IMR-90 (cell line): ENCODE measurements around the gene PRUNE2. TPM values are rescaled to one million over a fixed set of nuclear protein-coding genes. Genes with fewer than 3 reads are reported as not detected.

Source experiments
- ATAC-seq: fragments of 200-7000 bp; cut with Tn5 transposase; 2 replicates; pipeline ENCODE4 v1.9.1; 2020; ENCODE audit warnings: low read depth, mild to moderate bottlenecking, moderate library complexity
- BruUV-seq: library from RNA; stranded (reverse); fragments of 400-500 nt; replicated peaks from 2 replicates; lab custom pipeline; 2021; lab: Mats Ljungman, UMichigan
- CTCF ChIA-PET: fragments of 300-600 bp; formaldehyde crosslinking; extraction: SDS; loops from one replicate; lab custom pipeline; 2021; ENCODE audit warnings: antibody characterized with exemption; lab: Yijun Ruan, JAX
- POLR2A ChIA-PET: fragments of 300-600 bp; sonication (Branson Sonifier 250); formaldehyde crosslinking; loops from one replicate; lab custom pipeline; 2022; ENCODE audit warnings: antibody characterized with exemption; ENCODE audit not compliant: unreplicated experiment; lab: Charles Lee
- DNase-seq: peaks from one replicate; pipeline ENCODE4 v3.0.0; 2013
- H2AFZ ChIP-seq: replicated peaks from 2 replicates; pipeline ENCODE3; 2013; ENCODE audit warnings: low read length, mild to moderate bottlenecking; ENCODE audit not compliant: poor library complexity
- H2AK5ac ChIP-seq: 2 replicates; pipeline ENCODE4 v1.6.1; 2013; ENCODE audit warnings: low read depth, low read length, inconsistent platforms
- H2AK9ac ChIP-seq: replicated peaks from 2 replicates; pipeline ENCODE3; 2013; ENCODE audit warnings: mild to moderate bottlenecking, low read depth, low read length, moderate library complexity; ENCODE audit not compliant: poor library complexity
- H2BK120ac ChIP-seq: 2 replicates; pipeline ENCODE4 v1.6.1; 2013; ENCODE audit warnings: low read depth, low read length, inconsistent platforms
- H2BK15ac ChIP-seq: 3 replicates; pipeline ENCODE4 v1.6.1; 2013; ENCODE audit warnings: low read depth, low read length, inconsistent platforms
- H2BK20ac ChIP-seq: 2 replicates; pipeline ENCODE4 v1.6.1; 2013; ENCODE audit warnings: low read depth, mild to moderate bottlenecking, inconsistent platforms, low read length, moderate library complexity
- H2BK5ac ChIP-seq: 2 replicates; pipeline ENCODE4 v1.6.1; 2013; ENCODE audit warnings: mild to moderate bottlenecking, low read depth, low read length, inconsistent platforms; ENCODE audit not compliant: poor library complexity, severe bottlenecking
- H3K14ac ChIP-seq: replicated peaks from 2 replicates; pipeline ENCODE4 v1.6.1; 2013; ENCODE audit warnings: low read depth, low read length, inconsistent platforms
- H3K18ac ChIP-seq: 2 replicates; pipeline ENCODE4 v1.6.1; 2013; ENCODE audit warnings: low read depth, low read length, control low read depth
- H3K23ac ChIP-seq: 2 replicates; pipeline ENCODE4 v1.6.1; 2013; ENCODE audit warnings: low read depth, low read length, inconsistent platforms
- H3K27ac ChIP-seq: 2 replicates; pipeline ENCODE4 v1.5.1; 2013; ENCODE audit warnings: mild to moderate bottlenecking, control low read depth, low read length; ENCODE audit not compliant: insufficient read depth
- H3K27me3 ChIP-seq: 2 replicates; pipeline ENCODE4 v1.6.1; 2013; ENCODE audit warnings: low read length; ENCODE audit not compliant: control insufficient read depth, insufficient read depth
- H3K36me3 ChIP-seq: 2 replicates; pipeline ENCODE4 v1.6.1; 2013; ENCODE audit warnings: low read length, mixed read lengths; ENCODE audit not compliant: control insufficient read depth, insufficient read depth
- H3K4ac ChIP-seq: 2 replicates; pipeline ENCODE4 v1.6.1; 2013; ENCODE audit warnings: low read depth, low read length, inconsistent platforms
- H3K4me1 ChIP-seq: 2 replicates; pipeline ENCODE4 v1.6.1; 2013; ENCODE audit warnings: low read length, mixed read lengths; ENCODE audit not compliant: control insufficient read depth, insufficient read depth
- H3K4me2 ChIP-seq: 2 replicates; pipeline ENCODE4 v1.6.1; 2013; ENCODE audit warnings: low read depth, mild to moderate bottlenecking, control low read depth, low read length, moderate library complexity
- H3K4me3 ChIP-seq: 2 replicates; pipeline ENCODE4 v1.5.1; 2013; ENCODE audit warnings: low read depth, mild to moderate bottlenecking, control low read depth, low read length, moderate library complexity; ENCODE audit not compliant: insufficient read depth
- H3K56ac ChIP-seq: 2 replicates; pipeline ENCODE4 v1.6.1; 2013; ENCODE audit warnings: low read length, inconsistent platforms; ENCODE audit not compliant: insufficient read depth; ENCODE audit errors: extremely low read depth
- H3K79me1 ChIP-seq, 2 experiments: 2 replicates each; pipeline ENCODE4 v1.6.1; 2013; ENCODE audit warnings: low read length in 2 of 2, inconsistent platforms in 1 of 2, low read depth in 1 of 2
- H3K9ac ChIP-seq: 2 replicates; pipeline ENCODE4 v1.6.1; 2013; ENCODE audit warnings: low read depth, low read length, control low read depth
- H3K9me1 ChIP-seq: 2 replicates; pipeline ENCODE4 v1.6.1; 2013; ENCODE audit warnings: low read length, inconsistent platforms; ENCODE audit not compliant: insufficient read depth
- H3K9me3 ChIP-seq: 2 replicates; pipeline ENCODE4 v1.6.1; 2013; ENCODE audit warnings: low read length; ENCODE audit not compliant: control insufficient read depth, insufficient read depth
- H4K20me1 ChIP-seq: 2 replicates; pipeline ENCODE4 v1.6.1; 2013; ENCODE audit warnings: low read length, inconsistent platforms; ENCODE audit not compliant: insufficient read depth
- H4K5ac ChIP-seq: 2 replicates; pipeline ENCODE4 v1.6.1; 2013; ENCODE audit warnings: mild to moderate bottlenecking, low read depth, low read length, control low read depth
- H4K8ac ChIP-seq, 2 experiments: 2 replicates each; pipeline ENCODE4 v1.6.1; 2013; ENCODE audit warnings: low read depth in 2 of 2, low read length in 2 of 2, control low read depth in 1 of 2, inconsistent platforms in 1 of 2
- H4K91ac ChIP-seq: 2 replicates; pipeline ENCODE4 v1.6.1; 2013; ENCODE audit warnings: low read depth, low read length, inconsistent platforms; ENCODE audit not compliant: insufficient read depth
- CEBPB ChIP-seq: IDR thresholded peaks from 2 replicates; pipeline ENCODE4 v1.6.1; 2012; ENCODE audit warnings: low read depth, low read length, improper control_type of control experiment
- CHD1 ChIP-seq: IDR thresholded peaks from 2 replicates; pipeline ENCODE4 v1.6.1; 2012; ENCODE audit warnings: low read depth, low read length, improper control_type of control experiment
- FOS ChIP-seq: fragments of 150-350 bp; IDR thresholded peaks from 2 replicates; pipeline ENCODE4 v1.6.1; 2016; ENCODE audit warnings: low read depth, low read length
- MAFK ChIP-seq: IDR thresholded peaks from 2 replicates; pipeline ENCODE4 v1.6.1; 2012; ENCODE audit warnings: low read depth, low read length, improper control_type of control experiment
- MAZ ChIP-seq: IDR thresholded peaks from 2 replicates; pipeline ENCODE4 v1.6.1; 2012; ENCODE audit warnings: low read depth, mild to moderate bottlenecking, low read length, improper control_type of control experiment, moderate library complexity, borderline replicate concordance
- MXI1 ChIP-seq: IDR thresholded peaks from 2 replicates; pipeline ENCODE4 v1.6.1; 2012; ENCODE audit warnings: low read depth, mild to moderate bottlenecking, low read length, moderate library complexity, borderline replicate concordance
- NFE2L2 ChIP-seq: fragments of 150-350 bp; IDR thresholded peaks from 2 replicates; pipeline ENCODE4 v1.6.1; 2016; ENCODE audit warnings: low read depth, mild to moderate bottlenecking, low read length
- RAD21 ChIP-seq: IDR thresholded peaks from 2 replicates; pipeline ENCODE4 v1.6.1; 2012; ENCODE audit warnings: low read length, improper control_type of control experiment
- RFX5 ChIP-seq: IDR thresholded peaks from 2 replicates; pipeline ENCODE4 v1.8.0; 2012; ENCODE audit warnings: low read depth, mild to moderate bottlenecking, low read length, moderate library complexity
- SMC3 ChIP-seq: fragments of 150-350 bp; IDR thresholded peaks from 2 replicates; pipeline ENCODE4 v1.6.1; 2016; ENCODE audit warnings: low read depth, mild to moderate bottlenecking, antibody characterized with exemption, low read length, moderate library complexity
- USF2 ChIP-seq: fragments of 150-350 bp; IDR thresholded peaks from 2 replicates; pipeline ENCODE4 v1.6.1; 2017; ENCODE audit warnings: mild to moderate bottlenecking, antibody characterized with exemption, low read length, low read depth
- WGBS, 2 experiments: methylation state at CpG; one replicate each; pipeline versions ENCODE4 v1.1.5 to v1.1.7; 2013; ENCODE audit warnings: missing lambda C conversion rate in 2 of 2; ENCODE audit not compliant: insufficient read length in 1 of 2; ENCODE audit errors: extremely low coverage in 2 of 2; 5-methylcytosine and 5-hydroxymethylcytosine counted together
- dilution Hi-C: fragments of 300-500 bp; cut with HindIII; formaldehyde crosslinking; loops from one replicate; pipeline ENCODE4 v1.14.3; 2018; ENCODE audit warnings: low sequenced_read_pairs; ENCODE audit not compliant: unreplicated experiment
- in situ Hi-C: fragments of 300-500 bp; cut with MboI; formaldehyde crosslinking; loops from 3 replicates; pipeline ENCODE4 v1.14.3; 2019; ENCODE audit warnings: low sequenced_read_pairs, inconsistent platforms, mixed read lengths
- intact Hi-C: fragments of 100-400 bp; cut with micrococcal nuclease; formaldehyde crosslinking; loops from 2 replicates; pipeline ENCODE4 v1.10.0; 2022
- polyA plus RNA-seq, 3 experiments: library from polyadenylated mRNA; depleted of rRNA; stranded (reverse); fragments of >200 nt; gene quantifications; 2 replicates each; pipeline ENCODE4 v1.2.3, GENCODE V29; 2012; ENCODE audit warnings: low replicate concordance in 1 of 3
- total RNA-seq: library from RNA; depleted of rRNA; stranded (reverse); fragments of >200 nt; gene quantifications from 2 replicates; pipeline ENCODE4 v1.2.3, GENCODE V29; 2012
- TF ChIP-seq, protein P1 (sequence below): conservative IDR thresholded peaks from 2 replicates; pipeline ENCODE4 v1.5.1; 2012; ENCODE audit warnings: mild to moderate bottlenecking, low read depth, low read length, improper control_type of control experiment
- TF ChIP-seq, protein P2 (sequence below): fragments of 150-350 bp; IDR thresholded peaks from 2 replicates; pipeline ENCODE4 v1.6.1; 2016; ENCODE audit warnings: low read depth, mild to moderate bottlenecking, low read length, moderate library complexity, borderline replicate concordance

The PRUNE2 gene
- total and polyA plus RNA-seq, 2 of the 4 experiments (the other 2 are of a cell fraction) = 0.70 to 1.6 TPM

DNA sequence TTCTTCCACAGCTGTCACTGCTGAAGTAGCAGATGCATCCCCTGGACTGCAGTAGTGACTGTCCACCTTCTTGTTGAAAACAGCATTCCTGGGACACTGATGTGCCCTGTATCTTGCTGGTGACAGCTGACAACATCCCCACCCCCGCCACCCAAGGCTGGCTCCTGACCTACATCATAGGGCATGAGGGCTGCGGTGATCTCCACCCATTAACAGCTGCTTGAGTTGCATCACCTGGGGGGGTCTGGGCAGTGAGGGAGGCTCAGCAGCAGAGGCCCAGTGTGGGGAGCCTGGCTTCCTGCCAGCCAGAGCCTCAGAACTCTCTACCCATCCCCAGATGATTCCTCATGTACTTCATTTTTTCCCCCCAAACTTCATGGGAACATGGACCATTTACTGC lies 4.1 kb downstream of the PRUNE2 start:
- H3K14ac ChIP-seq = no peak overlapping the region
- H4K20me1 ChIP-seq = no peaks in the 10 kb centered on the region
- H3K9me1 ChIP-seq = peaks cover 6% of the 10 kb centered on the region; the same call in 1 of the 2 replicates
- H4K8ac ChIP-seq = no peak overlapping the region
- H3K27me3 ChIP-seq = peaks cover 29% of the 10 kb centered on the region
- no peaks in the 10 kb centered on the region for H3K36me3 ChIP-seq
- peaks cover 2% of the 10 kb centered on the region; the same call in 1 of the 2 replicates for H3K4me1 ChIP-seq
- TF ChIP-seq MXI1 (no peak), RAD21 (no peak), MAZ (no peak), CEBPB (no peak), RFX5 (no peak), MAFK (no peak), USF2 (no peak), SMC3 (no peak), CHD1 (no peak), NFE2L2 (no peak), FOS (no peak)
- TF ChIP-seq, protein P1, sequence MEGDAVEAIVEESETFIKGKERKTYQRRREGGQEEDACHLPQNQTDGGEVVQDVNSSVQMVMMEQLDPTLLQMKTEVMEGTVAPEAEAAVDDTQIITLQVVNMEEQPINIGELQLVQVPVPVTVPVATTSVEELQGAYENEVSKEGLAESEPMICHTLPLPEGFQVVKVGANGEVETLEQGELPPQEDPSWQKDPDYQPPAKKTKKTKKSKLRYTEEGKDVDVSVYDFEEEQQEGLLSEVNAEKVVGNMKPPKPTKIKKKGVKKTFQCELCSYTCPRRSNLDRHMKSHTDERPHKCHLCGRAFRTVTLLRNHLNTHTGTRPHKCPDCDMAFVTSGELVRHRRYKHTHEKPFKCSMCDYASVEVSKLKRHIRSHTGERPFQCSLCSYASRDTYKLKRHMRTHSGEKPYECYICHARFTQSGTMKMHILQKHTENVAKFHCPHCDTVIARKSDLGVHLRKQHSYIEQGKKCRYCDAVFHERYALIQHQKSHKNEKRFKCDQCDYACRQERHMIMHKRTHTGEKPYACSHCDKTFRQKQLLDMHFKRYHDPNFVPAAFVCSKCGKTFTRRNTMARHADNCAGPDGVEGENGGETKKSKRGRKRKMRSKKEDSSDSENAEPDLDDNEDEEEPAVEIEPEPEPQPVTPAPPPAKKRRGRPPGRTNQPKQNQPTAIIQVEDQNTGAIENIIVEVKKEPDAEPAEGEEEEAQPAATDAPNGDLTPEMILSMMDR = no peak
- TF ChIP-seq, protein P2, sequence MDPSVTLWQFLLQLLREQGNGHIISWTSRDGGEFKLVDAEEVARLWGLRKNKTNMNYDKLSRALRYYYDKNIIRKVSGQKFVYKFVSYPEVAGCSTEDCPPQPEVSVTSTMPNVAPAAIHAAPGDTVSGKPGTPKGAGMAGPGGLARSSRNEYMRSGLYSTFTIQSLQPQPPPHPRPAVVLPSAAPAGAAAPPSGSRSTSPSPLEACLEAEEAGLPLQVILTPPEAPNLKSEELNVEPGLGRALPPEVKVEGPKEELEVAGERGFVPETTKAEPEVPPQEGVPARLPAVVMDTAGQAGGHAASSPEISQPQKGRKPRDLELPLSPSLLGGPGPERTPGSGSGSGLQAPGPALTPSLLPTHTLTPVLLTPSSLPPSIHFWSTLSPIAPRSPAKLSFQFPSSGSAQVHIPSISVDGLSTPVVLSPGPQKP = no peak
- H3K23ac ChIP-seq = no peak overlapping the region
- no peak for DNase-seq
- no peak overlapping the region for H2BK5ac ChIP-seq
- no peak overlapping the region for H2BK20ac ChIP-seq
- dilution Hi-C loops = no loop called here
- WGBS, 2 experiments = no CpG with 5 or more reads among the region's 2 CpGs
- no peak overlapping the region for H3K18ac ChIP-seq
- no TSS peak for BruUV-seq
- H3K56ac ChIP-seq = no peak overlapping the region
- H3K9me3 ChIP-seq = no peaks in the 10 kb centered on the region
- CTCF ChIA-PET = no interaction called here
- no peak overlapping the region for H3K4me2 ChIP-seq
- H4K5ac ChIP-seq = no peak overlapping the region
- H3K4me3 ChIP-seq = no peak overlapping the region
- no peak overlapping the region for H2AFZ ChIP-seq
- ATAC-seq = no peak
- POLR2A ChIA-PET = no interaction called here
- H2AK9ac ChIP-seq = no peak overlapping the region
- H2BK120ac ChIP-seq = no peak overlapping the region
- H2AK5ac ChIP-seq = no peak overlapping the region
- H4K91ac ChIP-seq = no peak overlapping the region
- no peak overlapping the region for H3K4ac ChIP-seq
- intact Hi-C loops = no loop called here
- in situ Hi-C loops = no loop called here
- H3K9ac ChIP-seq = no peak overlapping the region
- H3K27ac ChIP-seq = no peak overlapping the region
- no peaks in the 10 kb centered on the region for H3K79me1 ChIP-seq
- no peak overlapping the region for H2BK15ac ChIP-seq
